ENCODE results near the gene TMBIM1.

The TMBIM1 gene

GRCh38 chr2:218256612-218257350 is 35.5 kb downstream of the TMBIM1 start:
- no peak for DNase-seq (ENCODE audit: low spot score)

- DNase-seq (ENCODE audit: low spot score) = no peak
Measured at GRCh38 chr2:218255446-218255845, 36.9 kb downstream of the TMBIM1 start.

DNA sequence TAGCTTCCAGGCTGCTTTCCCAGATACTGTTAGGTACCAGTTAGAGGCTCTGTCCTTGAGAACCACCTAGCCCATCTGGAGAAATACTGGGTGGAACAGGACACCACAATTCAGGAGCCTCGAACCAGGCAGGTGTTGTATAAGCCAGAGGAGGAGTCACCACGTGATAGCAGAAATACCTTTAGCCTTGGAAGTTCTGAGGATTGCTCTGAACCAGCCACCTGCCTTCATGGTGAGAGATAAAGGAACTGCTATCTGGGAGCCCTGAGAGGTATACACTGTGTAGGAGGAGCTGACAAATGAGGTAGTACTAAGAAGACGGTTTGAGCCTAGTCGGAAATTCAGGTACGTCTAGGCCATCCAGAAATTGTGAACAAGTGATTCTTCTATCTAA is 39.1 kb downstream of the TMBIM1 start:
- no peak for DNase-seq (ENCODE audit: low spot score)

DNA sequence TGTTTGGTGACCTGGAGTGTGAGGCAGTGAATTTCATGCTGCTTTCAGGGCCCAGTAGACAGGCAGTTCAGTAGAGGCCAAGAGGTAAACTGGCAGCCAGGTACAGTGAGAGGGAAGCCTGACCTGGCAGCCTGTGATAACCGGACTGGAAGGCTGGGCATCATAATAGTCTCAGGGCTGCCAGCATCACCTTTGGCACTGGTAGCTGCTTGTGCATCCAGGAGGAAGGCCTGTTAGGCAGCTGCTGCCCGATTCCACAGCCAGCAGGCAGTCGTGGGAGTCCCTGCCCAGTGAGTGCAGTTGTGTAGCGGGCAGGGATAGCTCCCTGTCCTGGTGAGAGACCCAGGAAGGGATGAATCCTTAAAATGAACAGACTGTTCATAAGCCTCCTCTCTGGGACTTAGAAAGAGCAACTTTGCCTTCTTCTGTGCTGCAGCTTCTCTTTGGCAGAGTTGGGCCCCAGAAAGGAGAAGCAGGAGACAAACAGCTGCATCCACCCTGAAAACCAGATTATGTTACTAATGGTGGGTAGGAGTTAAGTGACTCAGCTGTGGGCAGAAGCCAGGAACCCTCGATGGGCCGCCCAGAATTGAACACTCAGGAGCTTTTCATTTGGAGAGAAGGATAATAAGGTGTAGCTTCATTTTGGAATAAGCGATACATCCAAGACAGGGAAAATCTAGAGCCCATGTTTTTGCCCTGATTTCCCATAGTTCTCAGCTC is 39.6 kb downstream of the TMBIM1 start:
- DNase-seq (ENCODE audit: low spot score) = no peak

- DNase-seq (ENCODE audit: low spot score) = no peak
Measured at GRCh38 chr2:218249691-218250090, 42.6 kb downstream of the TMBIM1 start.

- no peak for DNase-seq (ENCODE audit: low spot score)
Measured at GRCh38 chr2:218245214-218245613, 47.1 kb downstream of the TMBIM1 start.

DNA sequence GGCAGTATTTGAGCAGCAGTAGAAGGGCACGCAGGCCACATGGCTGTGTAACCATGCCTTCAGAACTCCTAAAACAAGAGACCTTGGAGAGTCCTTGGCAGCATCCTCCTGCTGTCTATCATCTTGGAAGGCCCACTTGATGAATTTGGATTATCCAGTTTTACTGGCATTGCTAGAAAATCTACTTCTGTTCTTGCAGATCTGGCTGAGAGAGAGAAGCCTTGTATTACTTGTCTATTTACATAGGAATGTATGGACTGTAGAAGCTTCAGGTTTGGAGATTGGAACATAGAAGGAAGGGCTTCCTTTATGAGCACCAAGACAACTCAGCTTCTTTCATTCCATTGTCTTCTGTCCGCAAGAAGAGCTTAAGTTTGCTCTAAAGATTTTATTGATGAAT is 47.6 kb downstream of the TMBIM1 start:
- DNase-seq (ENCODE audit: low spot score) = no peak

DNA sequence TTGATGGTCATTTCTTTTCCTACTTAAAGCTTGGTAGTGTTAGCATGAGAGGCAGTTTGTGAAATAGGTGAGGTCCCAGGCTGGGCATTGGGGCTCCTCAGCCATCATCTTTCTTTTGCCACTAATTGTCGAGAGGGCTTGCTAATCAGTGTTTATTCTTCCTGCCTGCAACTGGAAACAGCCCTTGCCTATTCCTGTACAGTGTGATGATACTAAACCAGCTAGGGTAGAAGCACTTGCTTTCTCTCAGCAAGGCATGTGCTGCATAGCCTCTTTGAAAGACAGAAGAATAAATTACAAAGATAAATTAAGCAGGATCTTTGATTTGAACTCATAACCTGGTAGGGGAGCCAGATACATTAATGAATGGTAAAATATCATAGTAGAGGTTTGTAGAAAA is 48.1 kb downstream of the TMBIM1 start:
- DNase-seq (ENCODE audit: low spot score) = no peak

GRCh38 chr2:218238887-218239286 is 53.4 kb downstream of the TMBIM1 start:
- DNase-seq (ENCODE audit: low spot score) = no peak

DNA sequence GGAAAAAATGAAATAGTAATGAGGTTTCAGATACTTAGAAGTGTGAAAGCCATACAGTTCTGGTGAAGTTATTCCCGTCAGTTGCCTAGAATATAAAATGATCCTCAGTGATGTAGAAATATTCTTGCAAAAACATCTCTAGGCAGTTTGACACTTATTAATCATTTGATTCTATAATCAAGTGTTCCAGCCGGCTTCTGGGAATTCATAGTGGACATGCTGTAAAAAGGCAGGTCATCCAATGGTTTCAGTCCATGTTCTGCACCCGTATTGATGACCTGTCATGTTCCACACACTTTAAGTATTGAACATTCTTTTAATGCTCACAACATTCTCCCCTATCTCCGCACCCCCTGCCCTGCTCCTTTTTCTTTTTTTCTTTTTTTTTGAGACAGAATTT is 55.5 kb downstream of the TMBIM1 start:
- no peak for DNase-seq (ENCODE audit: low spot score)

GRCh38 chr2:218235017-218235416 is 57.3 kb downstream of the TMBIM1 start:
- no peak for DNase-seq (ENCODE audit: low spot score)

DNA sequence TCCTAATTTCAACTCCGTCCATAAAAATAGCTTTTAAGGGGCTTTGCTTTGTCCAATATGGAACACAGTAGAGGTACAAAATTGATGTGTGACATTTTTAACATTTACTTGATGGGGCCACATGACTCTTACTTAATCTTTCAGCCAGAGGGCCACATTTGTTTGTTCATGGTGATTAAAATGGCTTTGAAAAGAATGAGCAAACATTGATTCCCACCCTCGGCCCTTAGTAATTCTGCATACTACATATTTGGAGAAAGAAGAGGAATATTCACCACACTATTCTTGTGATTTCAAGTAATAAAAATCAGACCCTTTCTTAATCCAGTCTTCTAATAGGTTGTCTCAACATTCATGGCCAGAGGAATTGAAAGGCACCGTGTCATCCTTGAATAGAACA is 57.8 kb downstream of the TMBIM1 start:
- no peak for DNase-seq (ENCODE audit: low spot score)

GRCh38 chr2:218233543-218233942 is 58.8 kb downstream of the TMBIM1 start:
- no peak for DNase-seq (ENCODE audit: low spot score)

GRCh38 chr2:218230882-218231281 is 61.4 kb downstream of the TMBIM1 start:
- no peak for DNase-seq (ENCODE audit: low spot score)

- no peak for DNase-seq (ENCODE audit: low spot score)
Measured at GRCh38 chr2:218229851-218230250, 62.5 kb downstream of the TMBIM1 start.

DNA sequence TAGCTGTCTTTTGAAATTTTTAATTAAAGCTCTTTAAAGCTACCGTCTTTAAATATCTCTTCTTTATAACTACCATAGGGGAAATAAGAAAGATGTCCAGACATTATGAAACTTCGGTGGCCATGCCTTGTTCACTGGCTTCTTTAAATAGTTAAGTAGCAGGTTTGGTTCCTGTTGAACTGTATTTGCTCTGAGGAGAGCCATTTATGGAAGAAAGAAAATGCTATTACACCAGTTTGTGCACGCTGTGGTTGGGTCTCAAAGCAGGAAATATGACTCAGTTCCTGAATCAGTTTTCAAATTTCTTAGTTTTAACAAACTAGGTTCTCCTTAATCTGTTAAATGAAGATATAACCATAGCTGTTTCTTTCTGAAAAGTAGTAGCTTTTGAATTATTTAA is 63.1 kb downstream of the TMBIM1 start:
- DNase-seq (ENCODE audit: low spot score) = peak; percentile 66

DNA sequence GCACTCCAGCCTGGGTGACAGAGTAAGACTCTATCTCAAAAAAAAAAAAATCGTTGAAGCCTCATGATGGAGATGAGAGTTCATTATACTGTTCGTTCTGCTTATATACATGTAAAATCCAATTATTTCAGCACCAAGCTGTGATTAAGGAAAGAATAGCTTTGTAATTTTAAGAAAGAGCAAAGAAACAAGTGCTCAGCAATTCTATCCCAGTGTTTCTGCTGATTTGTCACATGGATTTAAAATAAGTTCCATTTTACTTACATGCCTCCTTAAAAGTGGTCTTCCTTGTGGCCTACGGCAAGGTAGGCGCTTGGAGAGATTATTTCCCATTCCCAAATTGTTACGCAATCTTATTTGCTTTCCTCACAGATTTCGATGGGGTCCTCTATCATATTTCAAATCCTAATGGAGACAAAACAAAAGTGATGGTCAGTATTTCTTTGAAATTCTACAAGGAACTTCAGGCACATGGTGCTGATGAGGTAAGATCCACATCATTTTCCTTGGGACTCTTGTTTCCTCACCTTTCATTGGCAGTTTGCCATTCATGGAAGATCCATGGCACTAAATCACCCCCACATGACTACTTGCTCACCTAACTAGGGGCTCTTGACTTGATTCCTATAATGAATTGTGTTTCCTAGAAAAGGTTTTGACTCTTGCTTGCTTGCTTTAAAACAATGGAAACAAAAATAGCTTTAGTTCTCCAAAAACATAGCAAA is 63.8 kb downstream of the TMBIM1 start:
- no peak for DNase-seq (ENCODE audit: low spot score)

GRCh38 chr2:218226903-218227302 is 65.4 kb downstream of the TMBIM1 start:
- DNase-seq (ENCODE audit: low spot score) = no peak

Measured in CD4-positive, alpha-beta T cell treated with Interleukin-6 at 100 ng/mL for 8 hours (primary cell).